Suprapubic skin (tissue), 4 donors: ENCODE measurements around the gene TIMM44. TPM values are rescaled to one million over a fixed set of nuclear protein-coding genes. Genes with fewer than 3 reads are reported as not detected.
"Not testable (repeated sequence)": the region's sequence is repeated elsewhere in the genome, so short reads cannot be mapped to it uniquely, and the experiment has no call there.

Experiments used
- DNase-seq, 2 donors: peaks; one replicate each; pipeline ENCODE4 v3.0.0-alpha.2; 2019; ENCODE audit warnings: low spot score in 2 of 2
- H3K27ac ChIP-seq: fragments of 200-600 bp; sonication (generic); one replicate; pipeline ENCODE4 v1.5.1; 2019
- H3K27me3 ChIP-seq: fragments of 200-600 bp; sonication (generic); one replicate; pipeline ENCODE4 v1.5.1; 2019
- H3K36me3 ChIP-seq: fragments of 200-600 bp; sonication (generic); one replicate; pipeline ENCODE4 v1.5.1; 2019
- H3K4me1 ChIP-seq: fragments of 200-600 bp; sonication (generic); one replicate; pipeline ENCODE4 v1.5.1; 2019
- H3K4me3 ChIP-seq: fragments of 200-600 bp; sonication (generic); one replicate; pipeline ENCODE4 v1.5.1; 2019; ENCODE audit warnings: mild to moderate bottlenecking
- H3K9me3 ChIP-seq: fragments of 200-600 bp; sonication (generic); one replicate; pipeline ENCODE4 v1.5.1; 2019
- CTCF ChIP-seq, 2 donors: fragments of 200-600 bp in 1 of 2; fragments of 450-650 bp in 1 of 2; sonication (generic) in 1 of 2; IDR thresholded peaks; one replicate each; pipeline ENCODE4 v1.5.1; 2016 to 2019; ENCODE audit warnings: antibody characterized with exemption in 2 of 2, mild to moderate bottlenecking in 1 of 2, moderate library complexity in 1 of 2
- EP300 ChIP-seq: sonication (generic); formaldehyde crosslinking; IDR thresholded peaks from one replicate; pipeline ENCODE4 v1.6.1; 2017; ENCODE audit warnings: antibody characterized with exemption
- POLR2A ChIP-seq, 2 donors: fragments of 450-650 bp; IDR thresholded peaks; one replicate each; pipeline ENCODE4 v1.6.1; 2017; ENCODE audit warnings: antibody characterized with exemption in 2 of 2, mild to moderate bottlenecking in 2 of 2, moderate library complexity in 2 of 2
- POLR2AphosphoS5 ChIP-seq, 3 donors: sonication (generic); formaldehyde crosslinking; IDR thresholded peaks; one replicate each; pipeline ENCODE4 v1.6.1; 2017; ENCODE audit warnings: antibody characterized with exemption in 3 of 3
- WGBS: methylation state at CpG from one replicate; pipeline ENCODE4 v1.1.5; 2018; 5-methylcytosine and 5-hydroxymethylcytosine counted together
- total RNA-seq, 4 donors: library from RNA; depleted of rRNA; stranded (reverse); fragments of >200 nt; gene quantifications; one replicate each; pipeline ENCODE4 v1.1.0, GENCODE V29; 2016

The TIMM44 gene
- total RNA-seq, 4 donors from 2014 or later: 34.6 to 85.1 (median 54.5) TPM

- Histone ChIP-seq H3K36me3 (peaks cover 94% of the 10 kb centered on the region), H3K27ac (no peak overlapping the region), H3K27me3 (no peaks in the 10 kb centered on the region), H3K4me3 (no peak overlapping the region), H3K4me1 (no peaks in the 10 kb centered on the region), H3K9me3 (no peaks in the 10 kb centered on the region)
- WGBS: 84% methylated on average over 12 of the region's 12 CpGs
- DNase-seq: no peak
- TF ChIP-seq POLR2A (IDR thresholded peaks at IDR 0.05) (no peak), CTCF (IDR thresholded peaks at IDR 0.05) (no peak), POLR2AphosphoS5 (IDR thresholded peaks at IDR 0.05) (no peak), EP300 (no peak)
Observed at GRCh38 chr19:7965259-7965841, 21.9 kb upstream of the TIMM44 start.

GRCh38 chr19:7963566-7963965, 20.1 kb upstream of the TIMM44 start:
- H3K36me3 ChIP-seq: peaks cover 91% of the 10 kb centered on the region
- H3K9me3 ChIP-seq: no peaks in the 10 kb centered on the region
- WGBS: 94% methylated on average over 12 of the region's 25 CpGs
- TF ChIP-seq POLR2AphosphoS5 (IDR thresholded peaks at IDR 0.05) (no peak), CTCF (IDR thresholded peaks at IDR 0.05) (no peak), POLR2A (IDR thresholded peaks at IDR 0.05) (no peak), EP300 (no peak)
- no peak overlapping the region for H3K27ac ChIP-seq
- DNase-seq: no peak
- no peaks in the 10 kb centered on the region for H3K27me3 ChIP-seq
- H3K4me3 ChIP-seq: no peak overlapping the region
- no peaks in the 10 kb centered on the region for H3K4me1 ChIP-seq

GRCh38 chr19:7962644-7963268, 19.3 kb upstream of the TIMM44 start:
- TF ChIP-seq POLR2A (IDR thresholded peaks at IDR 0.05) (no peak), CTCF (IDR thresholded peaks at IDR 0.05) (no peak), POLR2AphosphoS5 (IDR thresholded peaks at IDR 0.05) (no peak), EP300 (no peak)
- DNase-seq: no peak
- no peaks in the 10 kb centered on the region for H3K9me3 ChIP-seq
- 91% methylated on average over 22 of the region's 22 CpGs for WGBS
- H3K4me1 ChIP-seq: no peaks in the 10 kb centered on the region
- no peak overlapping the region for H3K27ac ChIP-seq
- peaks cover 90% of the 10 kb centered on the region for H3K36me3 ChIP-seq
- no peak overlapping the region for H3K4me3 ChIP-seq
- H3K27me3 ChIP-seq: no peaks in the 10 kb centered on the region

GRCh38 chr19:7961920-7962626, 18.6 kb upstream of the TIMM44 start:
- 77% methylated on average over 13 of the region's 13 CpGs for WGBS
- Histone ChIP-seq H3K9me3 (no peaks in the 10 kb centered on the region), H3K27ac (no peak overlapping the region), H3K4me1 (no peaks in the 10 kb centered on the region), H3K27me3 (no peaks in the 10 kb centered on the region), H3K36me3 (peaks cover 84% of the 10 kb centered on the region), H3K4me3 (no peak overlapping the region)
- no peak for TF ChIP-seq POLR2AphosphoS5 (IDR thresholded peaks at IDR 0.05)
- no peak for TF ChIP-seq POLR2A (IDR thresholded peaks at IDR 0.05)
- no peak for TF ChIP-seq CTCF (IDR thresholded peaks at IDR 0.05)
- no peak for TF ChIP-seq EP300
- no peak for DNase-seq

- not testable (repeated sequence) for DNase-seq, H3K27ac ChIP-seq, H3K4me3 ChIP-seq, H3K4me1 ChIP-seq, H3K9me3 ChIP-seq, H3K27me3 ChIP-seq
- WGBS: 85% methylated on average over 4 of the region's 4 CpGs
- peaks cover 74% of the 10 kb centered on the region for H3K36me3 ChIP-seq
Observed at GRCh38 chr19:7961082-7961481, 17.6 kb upstream of the TIMM44 start.
